IMR-90 (cell line): ENCODE results near the gene MAGI1. TPM values are rescaled to one million over a fixed set of nuclear protein-coding genes. Genes with fewer than 3 reads are reported as not detected.

Experiments
- ATAC-seq: fragments of 200-7000 bp; cut with Tn5 transposase; 2 replicates; pipeline ENCODE4 v1.9.1; 2020; ENCODE audit warnings: low read depth, mild to moderate bottlenecking, moderate library complexity
- BruUV-seq: library from RNA; stranded (reverse); fragments of 400-500 nt; replicated peaks from 2 replicates; lab custom pipeline; 2021; lab: Mats Ljungman, UMichigan
- CTCF ChIA-PET: fragments of 300-600 bp; formaldehyde crosslinking; extraction: SDS; loops from one replicate; lab custom pipeline; 2021; ENCODE audit warnings: antibody characterized with exemption; lab: Yijun Ruan, JAX
- POLR2A ChIA-PET: fragments of 300-600 bp; sonication (Branson Sonifier 250); formaldehyde crosslinking; loops from one replicate; lab custom pipeline; 2022; ENCODE audit warnings: antibody characterized with exemption; ENCODE audit not compliant: unreplicated experiment; lab: Charles Lee
- DNase-seq: peaks from one replicate; pipeline ENCODE4 v3.0.0; 2013
- H2AFZ ChIP-seq: replicated peaks from 2 replicates; pipeline ENCODE3; 2013; ENCODE audit warnings: low read length, mild to moderate bottlenecking; ENCODE audit not compliant: poor library complexity
- H2AK5ac ChIP-seq: 2 replicates; pipeline ENCODE4 v1.6.1; 2013; ENCODE audit warnings: low read depth, low read length, inconsistent platforms
- H2AK9ac ChIP-seq: replicated peaks from 2 replicates; pipeline ENCODE3; 2013; ENCODE audit warnings: mild to moderate bottlenecking, low read depth, low read length, moderate library complexity; ENCODE audit not compliant: poor library complexity
- H2BK120ac ChIP-seq: 2 replicates; pipeline ENCODE4 v1.6.1; 2013; ENCODE audit warnings: low read depth, low read length, inconsistent platforms
- H2BK15ac ChIP-seq: 3 replicates; pipeline ENCODE4 v1.6.1; 2013; ENCODE audit warnings: low read depth, low read length, inconsistent platforms
- H2BK20ac ChIP-seq: 2 replicates; pipeline ENCODE4 v1.6.1; 2013; ENCODE audit warnings: low read depth, mild to moderate bottlenecking, inconsistent platforms, low read length, moderate library complexity
- H2BK5ac ChIP-seq: 2 replicates; pipeline ENCODE4 v1.6.1; 2013; ENCODE audit warnings: mild to moderate bottlenecking, low read depth, low read length, inconsistent platforms; ENCODE audit not compliant: poor library complexity, severe bottlenecking
- H3K14ac ChIP-seq: replicated peaks from 2 replicates; pipeline ENCODE4 v1.6.1; 2013; ENCODE audit warnings: low read depth, low read length, inconsistent platforms
- H3K18ac ChIP-seq: 2 replicates; pipeline ENCODE4 v1.6.1; 2013; ENCODE audit warnings: low read depth, low read length, control low read depth
- H3K23ac ChIP-seq: 2 replicates; pipeline ENCODE4 v1.6.1; 2013; ENCODE audit warnings: low read depth, low read length, inconsistent platforms
- H3K27ac ChIP-seq: 2 replicates; pipeline ENCODE4 v1.5.1; 2013; ENCODE audit warnings: mild to moderate bottlenecking, control low read depth, low read length; ENCODE audit not compliant: insufficient read depth
- H3K27me3 ChIP-seq: 2 replicates; pipeline ENCODE4 v1.6.1; 2013; ENCODE audit warnings: low read length; ENCODE audit not compliant: control insufficient read depth, insufficient read depth
- H3K36me3 ChIP-seq: 2 replicates; pipeline ENCODE4 v1.6.1; 2013; ENCODE audit warnings: low read length, mixed read lengths; ENCODE audit not compliant: control insufficient read depth, insufficient read depth
- H3K4ac ChIP-seq: 2 replicates; pipeline ENCODE4 v1.6.1; 2013; ENCODE audit warnings: low read depth, low read length, inconsistent platforms
- H3K4me1 ChIP-seq: 2 replicates; pipeline ENCODE4 v1.6.1; 2013; ENCODE audit warnings: low read length, mixed read lengths; ENCODE audit not compliant: control insufficient read depth, insufficient read depth
- H3K4me2 ChIP-seq: 2 replicates; pipeline ENCODE4 v1.6.1; 2013; ENCODE audit warnings: low read depth, mild to moderate bottlenecking, control low read depth, low read length, moderate library complexity
- H3K4me3 ChIP-seq: 2 replicates; pipeline ENCODE4 v1.5.1; 2013; ENCODE audit warnings: low read depth, mild to moderate bottlenecking, control low read depth, low read length, moderate library complexity; ENCODE audit not compliant: insufficient read depth
- H3K56ac ChIP-seq: 2 replicates; pipeline ENCODE4 v1.6.1; 2013; ENCODE audit warnings: low read length, inconsistent platforms; ENCODE audit not compliant: insufficient read depth; ENCODE audit errors: extremely low read depth
- H3K79me1 ChIP-seq, 2 experiments: 2 replicates each; pipeline ENCODE4 v1.6.1; 2013; ENCODE audit warnings: low read length in 2 of 2, inconsistent platforms in 1 of 2, low read depth in 1 of 2
- H3K9ac ChIP-seq: 2 replicates; pipeline ENCODE4 v1.6.1; 2013; ENCODE audit warnings: low read depth, low read length, control low read depth
- H3K9me1 ChIP-seq: 2 replicates; pipeline ENCODE4 v1.6.1; 2013; ENCODE audit warnings: low read length, inconsistent platforms; ENCODE audit not compliant: insufficient read depth
- H3K9me3 ChIP-seq: 2 replicates; pipeline ENCODE4 v1.6.1; 2013; ENCODE audit warnings: low read length; ENCODE audit not compliant: control insufficient read depth, insufficient read depth
- H4K20me1 ChIP-seq: 2 replicates; pipeline ENCODE4 v1.6.1; 2013; ENCODE audit warnings: low read length, inconsistent platforms; ENCODE audit not compliant: insufficient read depth
- H4K5ac ChIP-seq: 2 replicates; pipeline ENCODE4 v1.6.1; 2013; ENCODE audit warnings: mild to moderate bottlenecking, low read depth, low read length, control low read depth
- H4K8ac ChIP-seq, 2 experiments: 2 replicates each; pipeline ENCODE4 v1.6.1; 2013; ENCODE audit warnings: low read depth in 2 of 2, low read length in 2 of 2, control low read depth in 1 of 2, inconsistent platforms in 1 of 2
- H4K91ac ChIP-seq: 2 replicates; pipeline ENCODE4 v1.6.1; 2013; ENCODE audit warnings: low read depth, low read length, inconsistent platforms; ENCODE audit not compliant: insufficient read depth
- BHLHE40 ChIP-seq: fragments of 150-350 bp; IDR thresholded peaks from 2 replicates; pipeline ENCODE4 v1.6.1; 2016; ENCODE audit warnings: mild to moderate bottlenecking, low read depth, low read length
- CEBPB ChIP-seq: IDR thresholded peaks from 2 replicates; pipeline ENCODE4 v1.6.1; 2012; ENCODE audit warnings: low read depth, low read length, improper control_type of control experiment
- CHD1 ChIP-seq: IDR thresholded peaks from 2 replicates; pipeline ENCODE4 v1.6.1; 2012; ENCODE audit warnings: low read depth, low read length, improper control_type of control experiment
- FOS ChIP-seq: fragments of 150-350 bp; IDR thresholded peaks from 2 replicates; pipeline ENCODE4 v1.6.1; 2016; ENCODE audit warnings: low read depth, low read length
- MAFK ChIP-seq: IDR thresholded peaks from 2 replicates; pipeline ENCODE4 v1.6.1; 2012; ENCODE audit warnings: low read depth, low read length, improper control_type of control experiment
- MAZ ChIP-seq: IDR thresholded peaks from 2 replicates; pipeline ENCODE4 v1.6.1; 2012; ENCODE audit warnings: low read depth, mild to moderate bottlenecking, low read length, improper control_type of control experiment, moderate library complexity, borderline replicate concordance
- MXI1 ChIP-seq: IDR thresholded peaks from 2 replicates; pipeline ENCODE4 v1.6.1; 2012; ENCODE audit warnings: low read depth, mild to moderate bottlenecking, low read length, moderate library complexity, borderline replicate concordance
- NFE2L2 ChIP-seq: fragments of 150-350 bp; IDR thresholded peaks from 2 replicates; pipeline ENCODE4 v1.6.1; 2016; ENCODE audit warnings: low read depth, mild to moderate bottlenecking, low read length
- POLR2A ChIP-seq: IDR thresholded peaks from 2 replicates; pipeline ENCODE4 v1.6.1; 2012; ENCODE audit warnings: mild to moderate bottlenecking, low read depth, low read length
- RAD21 ChIP-seq: IDR thresholded peaks from 2 replicates; pipeline ENCODE4 v1.6.1; 2012; ENCODE audit warnings: low read length, improper control_type of control experiment
- RCOR1 ChIP-seq: IDR thresholded peaks from 2 replicates; pipeline ENCODE4 v1.6.1; 2012; ENCODE audit warnings: mild to moderate bottlenecking, low read length, improper control_type of control experiment; ENCODE audit not compliant: insufficient replicate concordance
- RFX5 ChIP-seq: IDR thresholded peaks from 2 replicates; pipeline ENCODE4 v1.8.0; 2012; ENCODE audit warnings: low read depth, mild to moderate bottlenecking, low read length, moderate library complexity
- SMC3 ChIP-seq: fragments of 150-350 bp; IDR thresholded peaks from 2 replicates; pipeline ENCODE4 v1.6.1; 2016; ENCODE audit warnings: low read depth, mild to moderate bottlenecking, antibody characterized with exemption, low read length, moderate library complexity
- USF2 ChIP-seq: fragments of 150-350 bp; IDR thresholded peaks from 2 replicates; pipeline ENCODE4 v1.6.1; 2017; ENCODE audit warnings: mild to moderate bottlenecking, antibody characterized with exemption, low read length, low read depth
- WGBS, 2 experiments: methylation state at CpG; one replicate each; pipeline versions ENCODE4 v1.1.5 to v1.1.7; 2013; ENCODE audit warnings: missing lambda C conversion rate in 2 of 2; ENCODE audit not compliant: insufficient read length in 1 of 2; ENCODE audit errors: extremely low coverage in 2 of 2; 5-methylcytosine and 5-hydroxymethylcytosine counted together
- dilution Hi-C: fragments of 300-500 bp; cut with HindIII; formaldehyde crosslinking; loops from one replicate; pipeline ENCODE4 v1.14.3; 2018; ENCODE audit warnings: low sequenced_read_pairs; ENCODE audit not compliant: unreplicated experiment
- in situ Hi-C: fragments of 300-500 bp; cut with MboI; formaldehyde crosslinking; loops from 3 replicates; pipeline ENCODE4 v1.14.3; 2019; ENCODE audit warnings: low sequenced_read_pairs, inconsistent platforms, mixed read lengths
- intact Hi-C: fragments of 100-400 bp; cut with micrococcal nuclease; formaldehyde crosslinking; loops from 2 replicates; pipeline ENCODE4 v1.10.0; 2022
- polyA plus RNA-seq, 3 experiments: library from polyadenylated mRNA; depleted of rRNA; stranded (reverse); fragments of >200 nt; gene quantifications; 2 replicates each; pipeline ENCODE4 v1.2.3, GENCODE V29; 2012; ENCODE audit warnings: low replicate concordance in 1 of 3
- total RNA-seq: library from RNA; depleted of rRNA; stranded (reverse); fragments of >200 nt; gene quantifications from 2 replicates; pipeline ENCODE4 v1.2.3, GENCODE V29; 2012
- TF ChIP-seq, protein P1 (sequence below): fragments of 150-350 bp; IDR thresholded peaks from 2 replicates; pipeline ENCODE4 v1.6.1; 2016; ENCODE audit warnings: low read depth, mild to moderate bottlenecking, low read length, moderate library complexity, borderline replicate concordance
- TF ChIP-seq, protein P2 (sequence below): conservative IDR thresholded peaks from 2 replicates; pipeline ENCODE4 v1.5.1; 2012; ENCODE audit warnings: mild to moderate bottlenecking, low read depth, low read length, improper control_type of control experiment

Gene MAGI1
- total and polyA plus RNA-seq, 2 of the 4 experiments (the other 2 are of a cell fraction), result 14.5 to 24.2 TPM

- no peak overlapping the region for H3K4ac ChIP-seq
- no peak overlapping the region for H2AFZ ChIP-seq
- no peak overlapping the region for H3K23ac ChIP-seq
- no peak overlapping the region for H3K27ac ChIP-seq
- H2BK5ac ChIP-seq, result no peak overlapping the region
- H3K9ac ChIP-seq, result no peak overlapping the region
- intact Hi-C loops (no loop called here), in situ Hi-C loops (loop anchor here (25.0 kb wide), 1 partner anchor 864 kb away; no protein-coding TSS in a partner anchor), dilution Hi-C loops (no loop called here)
- POLR2A ChIA-PET, result no interaction called here
- no peaks in the 10 kb centered on the region for H4K20me1 ChIP-seq
- no peak overlapping the region for H4K8ac ChIP-seq
- no CpG with 5 or more reads among the region's 5 CpGs for WGBS, 2 experiments
- ATAC-seq (no peak), DNase-seq (no peak)
- H2BK15ac ChIP-seq, result no peak overlapping the region
- H2BK20ac ChIP-seq, result no peak overlapping the region
- no peak overlapping the region for H4K5ac ChIP-seq
- H2AK5ac ChIP-seq, result no peak overlapping the region
- no peak overlapping the region for H4K91ac ChIP-seq
- no peaks in the 10 kb centered on the region for H3K36me3 ChIP-seq
- H3K4me2 ChIP-seq, result no peak overlapping the region
- TF ChIP-seq CEBPB (no peak), POLR2A (no peak), NFE2L2 (no peak), RCOR1 (no peak), RAD21 (no peak), FOS (no peak), USF2 (no peak), MAFK (no peak), MAZ (no peak), CHD1 (no peak), MXI1 (no peak), BHLHE40 (no peak), SMC3 (no peak), RFX5 (no peak)
- TF ChIP-seq, protein P1, sequence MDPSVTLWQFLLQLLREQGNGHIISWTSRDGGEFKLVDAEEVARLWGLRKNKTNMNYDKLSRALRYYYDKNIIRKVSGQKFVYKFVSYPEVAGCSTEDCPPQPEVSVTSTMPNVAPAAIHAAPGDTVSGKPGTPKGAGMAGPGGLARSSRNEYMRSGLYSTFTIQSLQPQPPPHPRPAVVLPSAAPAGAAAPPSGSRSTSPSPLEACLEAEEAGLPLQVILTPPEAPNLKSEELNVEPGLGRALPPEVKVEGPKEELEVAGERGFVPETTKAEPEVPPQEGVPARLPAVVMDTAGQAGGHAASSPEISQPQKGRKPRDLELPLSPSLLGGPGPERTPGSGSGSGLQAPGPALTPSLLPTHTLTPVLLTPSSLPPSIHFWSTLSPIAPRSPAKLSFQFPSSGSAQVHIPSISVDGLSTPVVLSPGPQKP, result no peak
- TF ChIP-seq, protein P2, sequence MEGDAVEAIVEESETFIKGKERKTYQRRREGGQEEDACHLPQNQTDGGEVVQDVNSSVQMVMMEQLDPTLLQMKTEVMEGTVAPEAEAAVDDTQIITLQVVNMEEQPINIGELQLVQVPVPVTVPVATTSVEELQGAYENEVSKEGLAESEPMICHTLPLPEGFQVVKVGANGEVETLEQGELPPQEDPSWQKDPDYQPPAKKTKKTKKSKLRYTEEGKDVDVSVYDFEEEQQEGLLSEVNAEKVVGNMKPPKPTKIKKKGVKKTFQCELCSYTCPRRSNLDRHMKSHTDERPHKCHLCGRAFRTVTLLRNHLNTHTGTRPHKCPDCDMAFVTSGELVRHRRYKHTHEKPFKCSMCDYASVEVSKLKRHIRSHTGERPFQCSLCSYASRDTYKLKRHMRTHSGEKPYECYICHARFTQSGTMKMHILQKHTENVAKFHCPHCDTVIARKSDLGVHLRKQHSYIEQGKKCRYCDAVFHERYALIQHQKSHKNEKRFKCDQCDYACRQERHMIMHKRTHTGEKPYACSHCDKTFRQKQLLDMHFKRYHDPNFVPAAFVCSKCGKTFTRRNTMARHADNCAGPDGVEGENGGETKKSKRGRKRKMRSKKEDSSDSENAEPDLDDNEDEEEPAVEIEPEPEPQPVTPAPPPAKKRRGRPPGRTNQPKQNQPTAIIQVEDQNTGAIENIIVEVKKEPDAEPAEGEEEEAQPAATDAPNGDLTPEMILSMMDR, result no peak
- no peak overlapping the region for H2AK9ac ChIP-seq
- H3K18ac ChIP-seq, result no peak overlapping the region
- no peaks in the 10 kb centered on the region for H3K27me3 ChIP-seq
- H3K56ac ChIP-seq, result no peak overlapping the region
- no peak overlapping the region for H2BK120ac ChIP-seq
- peaks cover 4% of the 10 kb centered on the region for H3K4me1 ChIP-seq
- H3K9me3 ChIP-seq, result no peaks in the 10 kb centered on the region
- 0 out of 4 replicates have a peak, but pooled peaks cover 0 to 5% of the 10 kb centered on the region in 2 experiments for H3K79me1 ChIP-seq
- no peak overlapping the region for H3K4me3 ChIP-seq
- CTCF ChIA-PET, result no interaction called here
- no TSS peak for BruUV-seq
- no peak overlapping the region for H3K14ac ChIP-seq
- peaks cover 15% of the 10 kb centered on the region for H3K9me1 ChIP-seq
Measured at GRCh38 chr3:65400899-65401298, 637.8 kb downstream of the MAGI1 start.
